Liver (tissue), 9 donors: ENCODE measurements around the gene TMEM184A. TPM values are rescaled to one million over a fixed set of nuclear protein-coding genes. Genes with fewer than 3 reads are reported as not detected.

Experiments used
- DNase-seq: peaks from one replicate; pipeline ENCODE4 v3.0.0-alpha.2; 2017; ENCODE audit warnings: low spot score
- H3K27ac ChIP-seq, 2 donors: one replicate each; pipeline ENCODE4 v1.7.0; 2013; ENCODE audit warnings: inconsistent platforms in 2 of 2, low read length in 2 of 2, control low read depth in 1 of 2, low read depth in 1 of 2, mild to moderate bottlenecking in 1 of 2
- H3K27me3 ChIP-seq, 4 donors: one replicate each; pipeline versions ENCODE4 v1.6.1 to v1.7.0; 2013; ENCODE audit warnings: low read length in 3 of 4, inconsistent platforms in 1 of 4, mild to moderate bottlenecking in 1 of 4, moderate library complexity in 1 of 4; ENCODE audit not compliant: control insufficient read depth in 4 of 4, insufficient read depth in 4 of 4
- H3K36me3 ChIP-seq, 4 donors: one replicate each; pipeline versions ENCODE4 v1.6.1 to v1.7.0; 2013; ENCODE audit warnings: low read length in 3 of 4, mild to moderate bottlenecking in 3 of 4, low read depth in 1 of 4, moderate library complexity in 1 of 4; ENCODE audit not compliant: control insufficient read depth in 4 of 4, insufficient read depth in 3 of 4
- H3K4me1 ChIP-seq, 4 donors: one replicate each; pipeline versions ENCODE4 v1.6.1 to v1.7.0; 2013; ENCODE audit warnings: low read length in 3 of 4, mild to moderate bottlenecking in 3 of 4, moderate library complexity in 1 of 4; ENCODE audit not compliant: control insufficient read depth in 4 of 4, insufficient read depth in 4 of 4
- H3K4me3 ChIP-seq, 3 donors: one replicate each; pipeline versions ENCODE4 v1.6.1 to v1.7.0; 2013; ENCODE audit warnings: low read length in 3 of 3, control low read depth in 1 of 3, low read depth in 1 of 3, mild to moderate bottlenecking in 1 of 3
- H3K9ac ChIP-seq, 2 donors: one replicate each; pipeline ENCODE4 v1.7.0; 2013; ENCODE audit warnings: low read length in 2 of 2, mild to moderate bottlenecking in 2 of 2, moderate library complexity in 2 of 2, control low read depth in 1 of 2, low read depth in 1 of 2
- H3K9me3 ChIP-seq, 4 donors: one replicate each; pipeline versions ENCODE4 v1.6.1 to v1.7.0; 2013; ENCODE audit warnings: low read length in 3 of 4; ENCODE audit not compliant: control insufficient read depth in 4 of 4
- ATF3 ChIP-seq: IDR thresholded peaks from 2 replicates; pipeline ENCODE4 v1.6.1; 2016; ENCODE audit warnings: antibody characterized with exemption
- CTCF ChIP-seq: fragments of 150-350 bp; IDR thresholded peaks from 2 replicates; pipeline ENCODE4 v1.5.1; 2017; ENCODE audit warnings: improper control_type of control experiment, low read depth, low read length; ENCODE audit not compliant: missing input control
- EGR1 ChIP-seq, 2 donors: IDR thresholded peaks; 2 replicates each; pipeline ENCODE4 v1.6.1; 2016 to 2018; ENCODE audit warnings: antibody characterized with exemption in 2 of 2, low read depth in 2 of 2
- FOXA2 ChIP-seq: IDR thresholded peaks from 2 replicates; pipeline ENCODE4 v1.6.1; 2016; ENCODE audit warnings: antibody characterized with exemption
- GABPA ChIP-seq, 2 donors: IDR thresholded peaks in 1 of 2; conservative IDR thresholded peaks in 1 of 2; 2 replicates each; pipeline ENCODE4 v1.6.1; 2016; ENCODE audit warnings: antibody characterized with exemption in 2 of 2, mild to moderate bottlenecking in 1 of 2, moderate library complexity in 1 of 2
- HNF4A ChIP-seq, 2 donors: conservative IDR thresholded peaks; 2 replicates each; pipeline ENCODE4 v1.6.1; 2016; ENCODE audit warnings: antibody characterized with exemption in 2 of 2, mild to moderate bottlenecking in 2 of 2
- JUND ChIP-seq, 2 donors: IDR thresholded peaks; 2 replicates each; pipeline ENCODE4 v1.6.1; 2016; ENCODE audit warnings: antibody characterized with exemption in 2 of 2
- RAD21 ChIP-seq, 2 donors: IDR thresholded peaks; 2 replicates each; pipeline ENCODE4 v1.6.1; 2016; ENCODE audit warnings: antibody characterized with exemption in 2 of 2, mild to moderate bottlenecking in 2 of 2
- REST ChIP-seq: IDR thresholded peaks from 2 replicates; pipeline ENCODE4 v1.6.1; 2016; ENCODE audit warnings: antibody characterized with exemption, mild to moderate bottlenecking
- RXRA ChIP-seq, 2 donors: IDR thresholded peaks; 2 replicates each; pipeline ENCODE4 v1.6.1; 2017 to 2018; ENCODE audit warnings: antibody characterized with exemption in 2 of 2, mild to moderate bottlenecking in 1 of 2
- YY1 ChIP-seq: IDR thresholded peaks from 2 replicates; pipeline ENCODE4 v1.6.1; 2016; ENCODE audit warnings: antibody characterized with exemption, mild to moderate bottlenecking
- ZBTB33 ChIP-seq: IDR thresholded peaks from 2 replicates; pipeline ENCODE4 v1.6.1; 2016; ENCODE audit warnings: antibody characterized with exemption
- WGBS: extraction: QIAGEN DNeasy Blood & Tissue Kit; methylation state at CpG from one replicate; pipeline ENCODE4 v1.1.7; 2013; 5-methylcytosine and 5-hydroxymethylcytosine counted together
- polyA plus RNA-seq, 2 donors: library from polyadenylated mRNA; stranded (reverse) in 1 of 2; unstranded in 1 of 2; fragments of 200-250 nt in 1 of 2; fragments of >200 nt in 1 of 2; fragmentation: Nextera tagmentation in 1 of 2; extraction: Ambion mirVana in 1 of 2; gene quantifications; one replicate each; pipeline versions ENCODE4 v1.2.1 to v1.2.3, GENCODE V29; 2013 to 2015
- total RNA-seq, 2 donors: library from RNA; depleted of rRNA; stranded (reverse); fragments of >200 nt; gene quantifications; one replicate each; pipeline ENCODE4 v1.2.3, GENCODE V29; 2014
- donor health status: healthy.
- donor health status: healthy.
- donor health status: healthy.
- donor health status: healthy.
- donor health status: healthy.

Gene TMEM184A
- total and polyA plus RNA-seq, 4 donors: 1.6 to 12.6 (median 11.4) TPM

GRCh38 chr7:1499367-1500029 is 56.5 kb downstream of the TMEM184A start:
- no peaks in the 10 kb centered on the region for H3K9me3 ChIP-seq
- H3K27ac ChIP-seq: no peak overlapping the region
- no peaks in the 10 kb centered on the region for H3K27me3 ChIP-seq
- no peak overlapping the region for H3K9ac ChIP-seq
- H3K4me3 ChIP-seq: no peak overlapping the region
- peaks cover 4 to 23% (median 18%) of the 10 kb centered on the region in 4 donors for H3K4me1 ChIP-seq
- H3K36me3 ChIP-seq: peaks cover 11 to 59% (median 12%) of the 10 kb centered on the region in 4 donors
- TF ChIP-seq RXRA (IDR thresholded peaks at IDR 0.05) (no peak), ZBTB33 (no peak), ATF3 (no peak), EGR1 (IDR thresholded peaks at IDR 0.05; ENCODE audit: low read depth in 2 of 2) (no peak), JUND (IDR thresholded peaks at IDR 0.05) (no peak)
- no peak for DNase-seq
- WGBS: 95% methylated on average over 33 of the region's 33 CpGs

GRCh38 chr7:1498370-1499305 is 57.4 kb downstream of the TMEM184A start:
- no peak for DNase-seq
- Histone ChIP-seq H3K4me3 (no peak overlapping the region), H3K36me3 (peaks cover 13 to 64% (median 15%) of the 10 kb centered on the region in 4 donors), H3K27me3 (no peaks in the 10 kb centered on the region), H3K9me3 (no peaks in the 10 kb centered on the region), H3K27ac (no peak overlapping the region), H3K9ac (no peak overlapping the region), H3K4me1 (peaks cover 3 to 21% (median 18%) of the 10 kb centered on the region in 4 donors)
- 97% methylated on average over 62 of the region's 62 CpGs for WGBS
- TF ChIP-seq FOXA2 (no peak), EGR1 (IDR thresholded peaks at IDR 0.05; ENCODE audit: low read depth in 2 of 2) (no peak), JUND (IDR thresholded peaks at IDR 0.05) (no peak), RAD21 (IDR thresholded peaks at IDR 0.05) (no peak)

GRCh38 chr7:1497293-1497927 is 58.6 kb downstream of the TMEM184A start:
- Histone ChIP-seq H3K27me3 (no peaks in the 10 kb centered on the region), H3K27ac (no peak overlapping the region), H3K4me3 (no peak overlapping the region), H3K36me3 (peaks cover 12 to 65% (median 16%) of the 10 kb centered on the region in 4 donors), H3K4me1 (peaks cover 0 to 9% (median 6%) of the 10 kb centered on the region in 4 donors), H3K9me3 (no peaks in the 10 kb centered on the region), H3K9ac (no peak overlapping the region)
- 95% methylated on average over 37 of the region's 37 CpGs for WGBS
- TF ChIP-seq GABPA (IDR thresholded peaks at IDR 0.05 in 1 of 2, conservative IDR thresholded peaks at IDR 0.05 in 1 of 2) (no peak), CTCF (no peak), REST (no peak), ATF3 (no peak), HNF4A (conservative IDR thresholded peaks at IDR 0.05) (no peak), YY1 (no peak)
- DNase-seq: no peak
